ENCODE results near the gene CRYM. TPM values are rescaled to one million over a fixed set of nuclear protein-coding genes. Genes with fewer than 3 reads are reported as not detected.

Gene CRYM
- total RNA-seq, 1 experiment from 2014 or later = 4.9 TPM

DNA sequence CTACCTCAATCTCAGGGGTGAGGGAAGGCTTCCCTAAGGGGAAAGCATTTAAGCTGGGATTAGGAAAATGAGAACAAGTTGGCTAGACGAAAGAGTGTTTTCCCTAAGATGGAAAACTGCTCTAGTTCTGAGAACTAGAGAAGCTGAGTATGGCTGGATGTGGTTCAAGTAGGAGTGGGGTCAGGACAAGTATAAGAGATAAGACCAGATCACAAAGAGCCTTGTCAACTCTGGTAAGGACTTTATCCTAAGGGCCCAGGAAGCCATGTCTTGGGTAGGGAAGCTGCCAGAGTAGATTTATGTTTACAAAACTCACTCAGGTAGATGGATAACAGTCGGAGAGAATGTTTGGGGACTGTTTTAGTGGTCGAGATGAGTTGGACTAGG lies 42.9 kb downstream of the CRYM start:
- H2AFZ ChIP-seq (ENCODE audit: low read depth, low read length, poor library complexity, severe bottlenecking) = no peak overlapping the region
- POLR2A ChIA-PET = no interaction called here
- no peaks in the 10 kb centered on the region; the same call in 1 of the 2 replicates for H3K9me2 ChIP-seq (ENCODE audit: insufficient read depth)
- no peak overlapping the region for H3K4me3 ChIP-seq (replicated peaks in 1 of 2; ENCODE audit: low read depth in 1 of 2, low read length in 2 of 2)
- ATAC-seq = no peak
- H3K9me3 ChIP-seq (ENCODE audit: control insufficient read depth in 1 of 2, insufficient read depth in 1 of 2, low read depth in 1 of 2, low read length in 2 of 2) = no peaks in the 10 kb centered on the region
- no peaks in the 10 kb centered on the region for H4K20me1 ChIP-seq (ENCODE audit: insufficient read depth)
- no TSS peak for BruUV-seq (replicated peaks)
- DNase-seq (ENCODE audit: low read depth, low spot score) = no peak
- no peak overlapping the region for H3K9ac ChIP-seq (ENCODE audit: low read length)
- H3K36me3 ChIP-seq (ENCODE audit: control insufficient read depth in 1 of 2, insufficient read depth in 2 of 2, low read length in 2 of 2) = no peaks in the 10 kb centered on the region
- no peak overlapping the region for H3K4me2 ChIP-seq (ENCODE audit: low read length)
- no peaks in the 10 kb centered on the region for H3K4me1 ChIP-seq (ENCODE audit: control insufficient read depth in 1 of 2, insufficient read depth in 2 of 2, low read length in 2 of 2)
- H3K79me2 ChIP-seq (ENCODE audit: insufficient read depth, low read length) = no peaks in the 10 kb centered on the region
- H3K27ac ChIP-seq (ENCODE audit: low read depth, low read length) = no peak overlapping the region
- CTCF ChIA-PET = no interaction called here
- peaks cover 10% of the 10 kb centered on the region; the same call in 1 of the 2 replicates for H3K27me3 ChIP-seq (ENCODE audit: insufficient read depth, low read length)
- intact Hi-C loops (cut with micrococcal nuclease) = no loop called here
- no peak for TF ChIP-seq FOSL1 (IDR thresholded peaks at IDR 0.05; ENCODE audit: low read depth)
- TF ChIP-seq, protein P1, sequence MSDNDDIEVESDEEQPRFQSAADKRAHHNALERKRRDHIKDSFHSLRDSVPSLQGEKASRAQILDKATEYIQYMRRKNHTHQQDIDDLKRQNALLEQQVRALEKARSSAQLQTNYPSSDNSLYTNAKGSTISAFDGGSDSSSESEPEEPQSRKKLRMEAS (IDR thresholded peaks at IDR 0.05) = no peak
- TF ChIP-seq ZFX (IDR thresholded peaks at IDR 0.05) = no peak
- TF ChIP-seq, protein P2, sequence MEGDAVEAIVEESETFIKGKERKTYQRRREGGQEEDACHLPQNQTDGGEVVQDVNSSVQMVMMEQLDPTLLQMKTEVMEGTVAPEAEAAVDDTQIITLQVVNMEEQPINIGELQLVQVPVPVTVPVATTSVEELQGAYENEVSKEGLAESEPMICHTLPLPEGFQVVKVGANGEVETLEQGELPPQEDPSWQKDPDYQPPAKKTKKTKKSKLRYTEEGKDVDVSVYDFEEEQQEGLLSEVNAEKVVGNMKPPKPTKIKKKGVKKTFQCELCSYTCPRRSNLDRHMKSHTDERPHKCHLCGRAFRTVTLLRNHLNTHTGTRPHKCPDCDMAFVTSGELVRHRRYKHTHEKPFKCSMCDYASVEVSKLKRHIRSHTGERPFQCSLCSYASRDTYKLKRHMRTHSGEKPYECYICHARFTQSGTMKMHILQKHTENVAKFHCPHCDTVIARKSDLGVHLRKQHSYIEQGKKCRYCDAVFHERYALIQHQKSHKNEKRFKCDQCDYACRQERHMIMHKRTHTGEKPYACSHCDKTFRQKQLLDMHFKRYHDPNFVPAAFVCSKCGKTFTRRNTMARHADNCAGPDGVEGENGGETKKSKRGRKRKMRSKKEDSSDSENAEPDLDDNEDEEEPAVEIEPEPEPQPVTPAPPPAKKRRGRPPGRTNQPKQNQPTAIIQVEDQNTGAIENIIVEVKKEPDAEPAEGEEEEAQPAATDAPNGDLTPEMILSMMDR (IDR thresholded peaks at IDR 0.05 in 2 of 3, conservative IDR thresholded peaks at IDR 0.05 in 1 of 3; ENCODE audit: borderline replicate concordance in 1 of 3, insufficient read depth in 1 of 3, low read depth in 2 of 3, low read length in 2 of 3) = no peak
- TF ChIP-seq RAD21 (IDR thresholded peaks at IDR 0.05; ENCODE audit: low read depth) = no peak
- TF ChIP-seq POLR2AphosphoS5 (IDR thresholded peaks at IDR 0.05; ENCODE audit: low read depth, low read length) = no peak
- RAD21 ChIA-PET (ENCODE audit: low non-redundant PET in 1 of 2, low total read pairs in 2 of 2, uncharacterized antibody in 2 of 2, unreplicated experiment in 2 of 2) = no interaction called here

DNA sequence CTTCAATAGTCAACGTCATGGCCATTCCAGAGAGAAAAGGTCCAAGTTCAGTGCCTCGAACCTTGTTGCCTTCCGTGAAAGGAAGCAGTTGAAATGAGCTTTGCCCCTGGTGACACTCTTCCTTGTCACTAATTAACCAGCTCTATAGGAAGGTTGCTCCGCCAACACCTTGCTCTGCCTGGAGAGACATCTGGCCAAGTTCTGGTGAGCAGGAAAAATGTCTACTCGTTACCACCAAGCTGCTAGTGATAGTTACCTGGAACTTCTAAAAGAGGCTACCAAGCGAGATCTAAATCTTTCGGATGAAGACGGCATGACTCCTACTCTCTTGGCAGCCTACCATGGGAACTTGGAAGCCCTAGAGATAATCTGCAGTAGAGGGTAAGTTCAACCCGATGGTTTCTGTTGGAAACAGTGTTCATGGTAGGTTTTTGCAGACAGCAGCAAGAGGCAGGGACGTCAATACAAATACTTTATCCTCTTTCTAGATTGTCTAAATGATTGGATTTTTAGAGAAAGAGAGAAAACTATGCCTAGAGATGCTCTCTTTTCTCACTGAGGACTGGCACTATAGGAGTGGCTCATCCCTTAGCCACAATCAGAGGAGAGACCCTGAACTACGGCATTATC lies 44.5 kb downstream of the CRYM start, which contains the start of gene ANKS4B:
ANKS4B (plus strand) TSS at position 179 of the 630 bp plus-strand sequence; CDS start at position 218, 39 bp downstream.
- intact Hi-C loops (cut with micrococcal nuclease) = no loop called here
- H3K9ac ChIP-seq (ENCODE audit: low read length) = no peak within 1 kb of the TSS
- H3K36me3 ChIP-seq (ENCODE audit: control insufficient read depth in 1 of 2, insufficient read depth in 2 of 2, low read length in 2 of 2) = no peaks in the 10 kb centered on the region
- no peaks in the 10 kb centered on the region for H3K79me2 ChIP-seq (ENCODE audit: insufficient read depth, low read length)
- H3K9me3 ChIP-seq (ENCODE audit: control insufficient read depth in 1 of 2, insufficient read depth in 1 of 2, low read depth in 1 of 2, low read length in 2 of 2) = no peaks in the 10 kb centered on the region
- no peaks in the 10 kb centered on the region; the same call in 1 of the 2 replicates for H3K9me2 ChIP-seq (ENCODE audit: insufficient read depth)
- CTCF ChIA-PET = no interaction called here
- no peak for ATAC-seq
- no peak within 1 kb of the TSS for H3K4me3 ChIP-seq (replicated peaks in 1 of 2; ENCODE audit: low read depth in 1 of 2, low read length in 2 of 2)
- H3K4me1 ChIP-seq (ENCODE audit: control insufficient read depth in 1 of 2, insufficient read depth in 2 of 2, low read length in 2 of 2) = no peaks in the 10 kb centered on the region
- peaks cover 10% of the 10 kb centered on the region for H3K27me3 ChIP-seq (ENCODE audit: insufficient read depth, low read length)
- POLR2A ChIA-PET = no interaction called here
- RAD21 ChIA-PET (ENCODE audit: low non-redundant PET in 1 of 2, low total read pairs in 2 of 2, uncharacterized antibody in 2 of 2, unreplicated experiment in 2 of 2) = no interaction called here
- no peaks in the 10 kb centered on the region for H4K20me1 ChIP-seq (ENCODE audit: insufficient read depth)
- no TSS peak for BruUV-seq (replicated peaks)
- H3K27ac ChIP-seq (ENCODE audit: low read depth, low read length) = no peak within 1 kb of the TSS
- no peak within 1 kb of the TSS for H2AFZ ChIP-seq (ENCODE audit: low read depth, low read length, poor library complexity, severe bottlenecking)
- no peak for DNase-seq (ENCODE audit: low read depth, low spot score)
- H3K4me2 ChIP-seq (ENCODE audit: low read length) = no peak within 1 kb of the TSS
- TF ChIP-seq, protein P1 (IDR thresholded peaks at IDR 0.05) = no peak
- no peak for TF ChIP-seq POLR2A (IDR thresholded peaks at IDR 0.05; ENCODE audit: borderline replicate concordance, extremely low read depth, insufficient read depth, insufficient read length)
- TF ChIP-seq POLR2AphosphoS5 (IDR thresholded peaks at IDR 0.05; ENCODE audit: low read depth, low read length) = no peak
- TF ChIP-seq ZFX (IDR thresholded peaks at IDR 0.05) = no peak
- TF ChIP-seq SIN3A (IDR thresholded peaks at IDR 0.05; ENCODE audit: low read depth) = no peak
- TF ChIP-seq, protein P3, sequence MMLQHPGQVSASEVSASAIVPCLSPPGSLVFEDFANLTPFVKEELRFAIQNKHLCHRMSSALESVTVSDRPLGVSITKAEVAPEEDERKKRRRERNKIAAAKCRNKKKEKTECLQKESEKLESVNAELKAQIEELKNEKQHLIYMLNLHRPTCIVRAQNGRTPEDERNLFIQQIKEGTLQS (IDR thresholded peaks at IDR 0.05) = no peak
- no peak for TF ChIP-seq YY1 (IDR thresholded peaks at IDR 0.05; ENCODE audit: extremely low read depth, insufficient replicate concordance, low read depth, low read length)
- no peak for TF ChIP-seq ELF1 (IDR thresholded peaks at IDR 0.05; ENCODE audit: borderline replicate concordance, low read depth)
- TF ChIP-seq EZH2phosphoT487 (IDR thresholded peaks at IDR 0.05; ENCODE audit: borderline replicate concordance) = no peak
- TF ChIP-seq, protein P2 (IDR thresholded peaks at IDR 0.05 in 2 of 3, conservative IDR thresholded peaks at IDR 0.05 in 1 of 3; ENCODE audit: borderline replicate concordance in 1 of 3, insufficient read depth in 1 of 3, low read depth in 2 of 3, low read length in 2 of 3) = no peak
- TF ChIP-seq CBX3 (IDR thresholded peaks at IDR 0.05; ENCODE audit: low read depth) = no peak
- no peak for TF ChIP-seq RAD21 (IDR thresholded peaks at IDR 0.05; ENCODE audit: low read depth)
- TF ChIP-seq CEBPB (IDR thresholded peaks at IDR 0.05; ENCODE audit: low read depth) = no peak
- TF ChIP-seq EGR1 (IDR thresholded peaks at IDR 0.05; ENCODE audit: low read depth) = no peak
- TF ChIP-seq FOSL1 (IDR thresholded peaks at IDR 0.05; ENCODE audit: low read depth) = no peak
